B cell (primary cell): ENCODE results near the gene KRT71.

Experiments used
- EZH2 ChIP-seq: IDR thresholded peaks from 2 replicates; pipeline ENCODE4 v1.6.1; 2012; ENCODE audit warnings: borderline replicate concordance, low read depth, mild to moderate bottlenecking, moderate library complexity, low read length; ENCODE audit not compliant: insufficient read depth, poor library complexity, severe bottlenecking
- TF ChIP-seq, protein P1 (sequence below): fragments of 200-600 bp; IDR thresholded peaks from one replicate; pipeline ENCODE4 v1.8.0; 2022; ENCODE audit warnings: antibody characterized with exemption, mild to moderate bottlenecking

DNA sequence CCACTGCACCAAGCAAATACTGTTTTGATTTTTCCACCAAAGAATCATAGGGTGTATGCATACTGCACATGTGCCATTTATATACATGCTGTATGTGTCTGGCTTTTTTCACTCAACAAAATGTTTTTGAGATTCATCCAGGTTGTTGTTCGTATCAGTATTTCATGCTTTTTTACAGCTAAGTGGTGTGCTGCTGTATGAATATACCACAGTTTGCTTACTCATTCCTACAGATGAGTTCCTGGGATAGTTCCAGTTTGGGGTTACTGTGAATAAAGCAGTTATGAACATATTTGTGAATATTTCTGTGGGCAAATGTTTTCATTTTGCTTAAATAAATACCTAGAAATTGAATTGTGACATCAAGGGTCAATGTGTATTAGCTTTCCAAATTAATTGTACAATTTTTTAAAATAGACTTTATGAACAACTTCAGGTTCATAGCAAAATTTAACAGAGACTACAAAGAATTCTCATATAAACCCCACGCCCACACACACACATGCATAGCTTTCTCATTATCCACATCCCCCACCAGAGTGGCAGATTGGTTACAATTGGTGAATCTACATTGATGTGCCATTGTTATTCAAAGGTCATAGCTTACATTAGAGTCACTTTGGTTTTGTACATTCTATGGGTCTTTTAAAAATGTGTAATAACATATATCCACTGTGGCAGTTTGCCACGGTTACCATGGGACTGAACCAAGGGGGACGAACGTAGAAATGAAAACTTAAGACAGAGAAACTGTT, 53.0 kb downstream of the KRT71 start:
- no peak for TF ChIP-seq EZH2
- TF ChIP-seq, protein P1, sequence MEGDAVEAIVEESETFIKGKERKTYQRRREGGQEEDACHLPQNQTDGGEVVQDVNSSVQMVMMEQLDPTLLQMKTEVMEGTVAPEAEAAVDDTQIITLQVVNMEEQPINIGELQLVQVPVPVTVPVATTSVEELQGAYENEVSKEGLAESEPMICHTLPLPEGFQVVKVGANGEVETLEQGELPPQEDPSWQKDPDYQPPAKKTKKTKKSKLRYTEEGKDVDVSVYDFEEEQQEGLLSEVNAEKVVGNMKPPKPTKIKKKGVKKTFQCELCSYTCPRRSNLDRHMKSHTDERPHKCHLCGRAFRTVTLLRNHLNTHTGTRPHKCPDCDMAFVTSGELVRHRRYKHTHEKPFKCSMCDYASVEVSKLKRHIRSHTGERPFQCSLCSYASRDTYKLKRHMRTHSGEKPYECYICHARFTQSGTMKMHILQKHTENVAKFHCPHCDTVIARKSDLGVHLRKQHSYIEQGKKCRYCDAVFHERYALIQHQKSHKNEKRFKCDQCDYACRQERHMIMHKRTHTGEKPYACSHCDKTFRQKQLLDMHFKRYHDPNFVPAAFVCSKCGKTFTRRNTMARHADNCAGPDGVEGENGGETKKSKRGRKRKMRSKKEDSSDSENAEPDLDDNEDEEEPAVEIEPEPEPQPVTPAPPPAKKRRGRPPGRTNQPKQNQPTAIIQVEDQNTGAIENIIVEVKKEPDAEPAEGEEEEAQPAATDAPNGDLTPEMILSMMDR = no peak
